Heart left ventricle (tissue), 16 donors: Measurements from ENCODE around the gene UCHL5. TPM values are rescaled to one million over a fixed set of nuclear protein-coding genes. Genes with fewer than 3 reads are reported as not detected.

Experiments used
- ATAC-seq, 4 donors: fragments of 200-7000 bp; cut with Tn5 transposase; one replicate each; pipeline ENCODE4 v1.9.1; 2020 to 2022; ENCODE audit warnings: moderate library complexity in 4 of 4, mild to moderate bottlenecking in 3 of 4, moderate number of reproducible peaks in 1 of 4
- DNase-seq, 5 donors: peaks; one replicate each; pipeline ENCODE4 v3.0.0-alpha.2; 2020
- H3K27ac ChIP-seq, 12 donors: fragments of 200-600 bp; sonication (generic) in 4 of 12; one replicate each; pipeline versions ENCODE4 v1.5.0 to v1.8.0; 2016 to 2022; ENCODE audit warnings: mild to moderate bottlenecking in 2 of 12
- H3K27me3 ChIP-seq, 9 donors: fragments of 200-600 bp; sonication (generic) in 2 of 9; one replicate each; pipeline versions ENCODE4 v1.5.1 to v1.8.0; 2016 to 2022; ENCODE audit warnings: mild to moderate bottlenecking in 3 of 9
- H3K36me3 ChIP-seq, 9 donors: fragments of 200-600 bp; sonication (generic) in 2 of 9; one replicate each; pipeline versions ENCODE4 v1.5.0 to v1.8.0; 2018 to 2022; ENCODE audit warnings: mild to moderate bottlenecking in 2 of 9
- H3K4me1 ChIP-seq, 12 donors: fragments of 200-600 bp; sonication (generic) in 4 of 12; one replicate each; pipeline versions ENCODE4 v1.5.0 to v1.8.0; 2016 to 2022; ENCODE audit warnings: mild to moderate bottlenecking in 3 of 12
- H3K4me3 ChIP-seq, 12 donors: fragments of 200-600 bp; sonication (generic) in 4 of 12; one replicate each; pipeline versions ENCODE4 v1.5.0 to v1.8.0; 2017 to 2022; ENCODE audit warnings: mild to moderate bottlenecking in 9 of 12, moderate library complexity in 4 of 12
- H3K9me3 ChIP-seq, 12 donors: fragments of 200-600 bp; sonication (generic) in 4 of 12; one replicate each; pipeline versions ENCODE4 v1.5.0 to v1.8.0; 2016 to 2022; ENCODE audit warnings: mild to moderate bottlenecking in 1 of 12
- CTCF ChIP-seq, 12 donors: fragments of 200-600 bp; sonication (generic) in 4 of 12; IDR thresholded peaks; one replicate each; pipeline versions ENCODE4 v1.5.0 to v1.8.0; 2018 to 2022; ENCODE audit warnings: antibody characterized with exemption in 12 of 12, mild to moderate bottlenecking in 5 of 12
- POLR2A ChIP-seq, 2 donors: fragments of 450-650 bp; IDR thresholded peaks; one replicate each; pipeline ENCODE4 v1.6.1; 2017; ENCODE audit warnings: antibody characterized with exemption in 2 of 2, mild to moderate bottlenecking in 2 of 2, moderate library complexity in 2 of 2
- WGBS, 4 donors: extraction: QIAGEN DNeasy Blood & Tissue Kit in 2 of 4; methylation state at CpG; one replicate each; pipeline versions ENCODE4 v1.1.5 to v1.1.7; 2013 to 2018; 5-methylcytosine and 5-hydroxymethylcytosine counted together
- intact Hi-C, 10 donors: fragments of 100-400 bp; cut with DNase I; formaldehyde crosslinking; loops; one replicate each; pipeline versions ENCODE4 v1.11.1 to v1.14.2; 2022
- polyA plus RNA-seq, 2 donors: library from polyadenylated mRNA; stranded (reverse); fragments of 200-250 nt; gene quantifications; one replicate each; pipeline ENCODE4 v1.2.3, GENCODE V29; 2013
- total RNA-seq, 9 donors: library from RNA; depleted of rRNA in 2 of 9; stranded (reverse); fragments of >200 nt in 2 of 9; fragmentation: NEBNext Ultra II Directional in 3 of 9; extraction: Animal tissue kit (Norgen Biotek cat#: 25700) in 3 of 9; gene quantifications; one replicate each; pipeline versions ENCODE4 v1.1.0 to v1.2.4, GENCODE V29; 2016 to 2023
- donor health status: ischemic (EF 13 %, LVEDD 7.1; RV severe dilation, severe dysfunction).
- donor health status: healthy with polysubstance abuse.
- donor health status: DM: no; HTN: yes; CAD: no.
- donor health status: DM: no; HTN: no; CAD: no.
- donor health status: ischemic (EF 25% LVEDD 6.9; RV normal size, moderate dysfunction).
- donor health status: ischemic (EF 25% LVEDD 5.7; RV mildly dilated, moderate dysfunction).
- donor health status: healthy.
- donor health status: DM: yes; HTN: yes; CAD: no.
- donor health status: ischemic (EF 35%, LVEDD 5.7; RV mildly dilated, moderate dysfunction).
- donor health status: nonischemic (EF 11% LVEDD 7.7; RV severe dilation, severe dysfunction).
- donor health status: DM: yes; HTN: yes; CAD: no.
- donor health status: PGD.
- donor health status: ischemic (EF 29% LVEDD 5.4; RV normal size, mild dysfunction).
- donor health status: nonischemic (EF 23%, LVEDD 6.1; RV moderate dilation, normal function).

The UCHL5 gene
- total and polyA plus RNA-seq, 11 donors = 21.4 to 45.3 (median 36.0) TPM

- no peak for ATAC-seq
- no peak overlapping the region for H3K27ac ChIP-seq
- H3K4me1 ChIP-seq = no peaks in the 10 kb centered on the region
- no peak for TF ChIP-seq CTCF (IDR thresholded peaks at IDR 0.05)
- no peak for TF ChIP-seq POLR2A (IDR thresholded peaks at IDR 0.05)
- intact Hi-C loops = no loop called here
- H3K9me3 ChIP-seq = no peaks in the 10 kb centered on the region
- WGBS, 4 donors = 95 to 100% (median 96%) methylated on average over 1 of the region's 1 CpG
- H3K27me3 ChIP-seq = no peaks in the 10 kb centered on the region
- no peak overlapping the region for H3K4me3 ChIP-seq
- H3K36me3 ChIP-seq = no peaks in the 10 kb centered on the region
- no peak for DNase-seq
These were observed 90.1 kb downstream of the UCHL5 start for GRCh38 chr1:192969091-192969490.

- Histone ChIP-seq H3K4me1 (no peaks in the 10 kb centered on the region), H3K27ac (no peak overlapping the region), H3K4me3 (no peak overlapping the region), H3K27me3 (no peaks in the 10 kb centered on the region), H3K9me3 (no peaks in the 10 kb centered on the region), H3K36me3 (no peaks in the 10 kb centered on the region)
- DNase-seq (no peak), ATAC-seq (no peak)
- intact Hi-C loops = no loop called here
- TF ChIP-seq CTCF (IDR thresholded peaks at IDR 0.05) = no peak
- TF ChIP-seq POLR2A (IDR thresholded peaks at IDR 0.05) = no peak
These were observed 90.8 kb downstream of the UCHL5 start for GRCh38 chr1:192968323-192968722.

- Histone ChIP-seq H3K27me3 (no peaks in the 10 kb centered on the region), H3K36me3 (no peaks in the 10 kb centered on the region), H3K4me1 (no peaks in the 10 kb centered on the region), H3K9me3 (no peaks in the 10 kb centered on the region), H3K27ac (no peak overlapping the region), H3K4me3 (no peak overlapping the region)
- no peak for TF ChIP-seq POLR2A (IDR thresholded peaks at IDR 0.05)
- no peak for TF ChIP-seq CTCF (IDR thresholded peaks at IDR 0.05)
- ATAC-seq = no peak
- DNase-seq = no peak
- WGBS, 4 donors = 27 to 46% (median 37%) methylated on average over 1 of the region's 1 CpG
- intact Hi-C loops = no loop called here
These were observed 91.3 kb downstream of the UCHL5 start for GRCh38 chr1:192967901-192968300.

GRCh38 chr1:192967211-192967877 lies 91.8 kb downstream of the UCHL5 start:
- intact Hi-C loops = no loop called here
- Histone ChIP-seq H3K27me3 (no peaks in the 10 kb centered on the region), H3K9me3 (no peaks in the 10 kb centered on the region), H3K36me3 (no peaks in the 10 kb centered on the region), H3K27ac (no peak overlapping the region), H3K4me3 (no peak overlapping the region), H3K4me1 (no peaks in the 10 kb centered on the region)
- no peak for DNase-seq
- 55 to 67% (median 62%) methylated on average over 2 of the region's 2 CpGs for WGBS, 4 donors
- TF ChIP-seq POLR2A (IDR thresholded peaks at IDR 0.05) (no peak), CTCF (IDR thresholded peaks at IDR 0.05) (no peak)
- ATAC-seq = no peak
